GM10847 (cell line): Measurements from ENCODE around the gene DTNB.

Experiments
- POLR2A ChIP-seq: IDR thresholded peaks from 2 replicates; pipeline ENCODE4 v1.6.1; 2011; ENCODE audit not compliant: insufficient read length; ENCODE audit errors: extremely low read depth

Gene DTNB

GRCh38 chr2:25376750-25377621 lies 296.4 kb downstream of the DTNB start:
- peak; percentile 15 for TF ChIP-seq POLR2A

- no peak for TF ChIP-seq POLR2A
These were observed 297.3 kb downstream of the DTNB start for GRCh38 chr2:25375989-25376545.

GRCh38 chr2:25375371-25375988 lies 297.9 kb downstream of the DTNB start:
- TF ChIP-seq POLR2A, result no peak

- TF ChIP-seq POLR2A, result no peak
These were observed 298.6 kb downstream of the DTNB start for GRCh38 chr2:25374827-25375226.

- TF ChIP-seq POLR2A, result no peak
These were observed 299.0 kb downstream of the DTNB start for GRCh38 chr2:25374411-25374810.

- TF ChIP-seq POLR2A, result no peak
These were observed 300.0 kb downstream of the DTNB start for GRCh38 chr2:25373269-25373981.

- TF ChIP-seq POLR2A, result no peak
These were observed 300.7 kb downstream of the DTNB start for GRCh38 chr2:25372405-25373268.

GRCh38 chr2:25371253-25372241 lies 301.8 kb downstream of the DTNB start:
- no peak for TF ChIP-seq POLR2A

- no peak for TF ChIP-seq POLR2A
These were observed 303.5 kb downstream of the DTNB start for GRCh38 chr2:25369876-25370275.

- no peak for TF ChIP-seq POLR2A
These were observed 303.9 kb downstream of the DTNB start for GRCh38 chr2:25369439-25369838.

- no peak for TF ChIP-seq POLR2A
These were observed 304.7 kb downstream of the DTNB start for GRCh38 chr2:25368660-25369059.

GRCh38 chr2:25367296-25367695 lies 306.1 kb downstream of the DTNB start:
- no peak for TF ChIP-seq POLR2A

GRCh38 chr2:25366629-25367028 lies 306.7 kb downstream of the DTNB start:
- no peak for TF ChIP-seq POLR2A
